OCI-LY3 (cell line): ENCODE results near the gene ACTA1.

Experiments
- EZH2phosphoT487 ChIP-seq: fragments of 200-600 bp; shearing (Covaris generic); IDR thresholded peaks from 2 replicates; pipeline ENCODE4 v1.6.1; 2018; ENCODE audit warnings: antibody characterized with exemption, mixed run types, low read depth
- TF ChIP-seq, protein P1 (sequence below): fragments of 200-600, 300-600 bp; sonication (generic); IDR thresholded peaks from 2 replicates; pipeline ENCODE4 v1.5.1; 2014; ENCODE audit warnings: antibody characterized with exemption, low read length, low read depth

DNA sequence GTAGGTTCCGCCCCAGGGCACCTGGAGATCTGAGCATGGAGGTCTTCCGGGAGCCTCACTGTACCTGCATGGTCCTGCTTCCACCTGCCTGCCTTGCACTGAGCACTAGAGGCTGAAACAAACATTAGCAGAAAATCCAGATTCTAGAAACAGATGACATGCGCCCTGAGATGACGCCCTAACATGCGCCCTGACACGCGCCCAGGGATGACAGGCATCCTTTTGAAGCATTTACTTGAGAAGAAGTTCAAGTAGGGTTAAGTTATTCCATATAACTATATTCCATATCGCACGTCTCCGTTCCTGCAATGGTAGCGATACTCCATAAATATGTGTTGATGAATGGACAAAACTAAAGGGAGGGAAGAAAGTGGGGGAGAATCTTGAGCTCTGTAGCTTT lies 13.7 kb downstream of the ACTA1 start:
- TF ChIP-seq, protein P1, sequence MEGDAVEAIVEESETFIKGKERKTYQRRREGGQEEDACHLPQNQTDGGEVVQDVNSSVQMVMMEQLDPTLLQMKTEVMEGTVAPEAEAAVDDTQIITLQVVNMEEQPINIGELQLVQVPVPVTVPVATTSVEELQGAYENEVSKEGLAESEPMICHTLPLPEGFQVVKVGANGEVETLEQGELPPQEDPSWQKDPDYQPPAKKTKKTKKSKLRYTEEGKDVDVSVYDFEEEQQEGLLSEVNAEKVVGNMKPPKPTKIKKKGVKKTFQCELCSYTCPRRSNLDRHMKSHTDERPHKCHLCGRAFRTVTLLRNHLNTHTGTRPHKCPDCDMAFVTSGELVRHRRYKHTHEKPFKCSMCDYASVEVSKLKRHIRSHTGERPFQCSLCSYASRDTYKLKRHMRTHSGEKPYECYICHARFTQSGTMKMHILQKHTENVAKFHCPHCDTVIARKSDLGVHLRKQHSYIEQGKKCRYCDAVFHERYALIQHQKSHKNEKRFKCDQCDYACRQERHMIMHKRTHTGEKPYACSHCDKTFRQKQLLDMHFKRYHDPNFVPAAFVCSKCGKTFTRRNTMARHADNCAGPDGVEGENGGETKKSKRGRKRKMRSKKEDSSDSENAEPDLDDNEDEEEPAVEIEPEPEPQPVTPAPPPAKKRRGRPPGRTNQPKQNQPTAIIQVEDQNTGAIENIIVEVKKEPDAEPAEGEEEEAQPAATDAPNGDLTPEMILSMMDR, result no peak
- no peak for TF ChIP-seq EZH2phosphoT487
